Keratinocyte (primary cell): ENCODE results near the gene RABGEF1. TPM values are rescaled to one million over a fixed set of nuclear protein-coding genes. Genes with fewer than 3 reads are reported as not detected.
"Not testable (repeated sequence)": the region's sequence is repeated elsewhere in the genome, so short reads cannot be mapped to it uniquely, and the experiment has no call there.

Source experiments
- DNase-seq: peaks from one replicate; pipeline ENCODE4 v3.0.0-alpha.2; 2011; ENCODE audit warnings: low read depth, missing footprints, low spot score
- FAIRE-seq: peaks from 2 replicates; lab custom pipeline; 2011; peaks lifted over from hg19 to GRCh38; lab: Jason Lieb, UNC
- H2AFZ ChIP-seq: 2 replicates; pipeline ENCODE4 v1.6.0; 2012; ENCODE audit warnings: low read length, control low read depth, inconsistent platforms; ENCODE audit not compliant: control insufficient read depth
- H3K27ac ChIP-seq: 2 replicates; pipeline ENCODE4 v1.5.1; 2011; ENCODE audit warnings: low read length; ENCODE audit not compliant: control insufficient read depth, insufficient read depth
- H3K27me3 ChIP-seq: 3 replicates; pipeline ENCODE4 v1.6.0; 2011; ENCODE audit warnings: low read length; ENCODE audit not compliant: control insufficient read depth, insufficient read depth; ENCODE audit errors: extremely low read depth
- H3K36me3 ChIP-seq, 2 experiments: 2 replicates in 1 of 2; 3 replicates in 1 of 2; pipeline ENCODE4 v1.5.1; 2011; ENCODE audit warnings: low read length in 2 of 2, mild to moderate bottlenecking in 1 of 2; ENCODE audit not compliant: control insufficient read depth in 2 of 2, insufficient read depth in 2 of 2; ENCODE audit errors: extremely low read depth in 1 of 2
- H3K4me1 ChIP-seq: 3 replicates; pipeline ENCODE4 v1.5.1; 2011; ENCODE audit warnings: low read length; ENCODE audit not compliant: control insufficient read depth, insufficient read depth; ENCODE audit errors: extremely low read depth
- H3K4me2 ChIP-seq: 3 replicates; pipeline ENCODE4 v1.6.0; 2011; ENCODE audit warnings: low read depth, low read length; ENCODE audit not compliant: control insufficient read depth, insufficient read depth; ENCODE audit errors: extremely low read depth
- H3K4me3 ChIP-seq, 3 experiments: fragments of 200-600 bp in 1 of 3; sonication (generic) in 1 of 3; 2 replicates in 2 of 3; 3 replicates in 1 of 3; pipeline ENCODE4 v1.5.1; 2011 to 2016; ENCODE audit warnings: low read length in 3 of 3, mild to moderate bottlenecking in 3 of 3, control low read depth in 2 of 3, inconsistent platforms in 1 of 3, low read depth in 1 of 3, mixed read lengths in 1 of 3, mixed run types in 1 of 3, moderate library complexity in 1 of 3; ENCODE audit not compliant: control insufficient read depth in 2 of 3, insufficient read depth in 2 of 3; ENCODE audit errors: extremely low read depth in 1 of 3
- H3K79me2 ChIP-seq: 2 replicates; pipeline ENCODE4 v1.6.0; 2012; ENCODE audit warnings: low read length; ENCODE audit not compliant: control insufficient read depth, insufficient read depth
- H3K9ac ChIP-seq: 3 replicates; pipeline ENCODE4 v1.6.0; 2011; ENCODE audit warnings: low read length; ENCODE audit not compliant: control insufficient read depth, insufficient read depth; ENCODE audit errors: extremely low read depth
- H3K9me1 ChIP-seq: 3 replicates; pipeline ENCODE4 v1.6.0; 2011; ENCODE audit warnings: low read length; ENCODE audit not compliant: control insufficient read depth, insufficient read depth; ENCODE audit errors: extremely low read depth
- H3K9me3 ChIP-seq: 2 replicates; pipeline ENCODE4 v1.5.1; 2012; ENCODE audit warnings: low read depth, low read length; ENCODE audit not compliant: control insufficient read depth
- H4K20me1 ChIP-seq: 3 replicates; pipeline ENCODE4 v1.6.0; 2011; ENCODE audit warnings: low read length; ENCODE audit not compliant: control insufficient read depth, insufficient read depth; ENCODE audit errors: extremely low read depth
- CTCF ChIP-seq, 3 experiments: IDR thresholded peaks in 1 of 3; conservative IDR thresholded peaks in 1 of 3; optimal IDR thresholded peaks in 1 of 3; 2 replicates in 2 of 3; 3 replicates in 1 of 3; pipeline versions ENCODE3 to v1.5.1; 2011; ENCODE audit warnings: low read length in 3 of 3, mild to moderate bottlenecking in 3 of 3, moderate library complexity in 2 of 3, control low read depth in 1 of 3, inconsistent platforms in 1 of 3; ENCODE audit not compliant: insufficient read depth in 2 of 3; ENCODE audit errors: extremely low read depth in 1 of 3
- EZH2 ChIP-seq: IDR thresholded peaks from one replicate; pipeline ENCODE4 v1.6.1; 2012; ENCODE audit warnings: inconsistent platforms, mild to moderate bottlenecking, low read length, moderate library complexity
- dilution Hi-C: fragments of 300-500 bp; cut with MboI; formaldehyde crosslinking; loops from one replicate; pipeline ENCODE4 v1.7.0; 2020; ENCODE audit warnings: low sequenced_read_pairs; ENCODE audit not compliant: extremely low pct_ligation_motif_present
- polyA plus RNA-seq, 5 experiments: library from polyadenylated mRNA; depleted of rRNA in 3 of 5; stranded (reverse) in 3 of 5; stranded (forward) in 1 of 5; unstranded in 1 of 5; fragments of >200 nt; gene quantifications; 1 replicate in 1 of 5; 2 replicates in 3 of 5; 3 replicates in 1 of 5; pipeline versions ENCODE4 v1.2.1 to v1.2.3, GENCODE V29; 2011 to 2012; ENCODE audit warnings: missing spikeins in 2 of 5, low read depth in 1 of 5, low replicate concordance in 1 of 5

Gene RABGEF1
- polyA plus RNA-seq, 1 donor (not counting 4 experiments of a cell fraction or from before 2014, with no cell fraction given) = 58.2 TPM

- H3K36me3 ChIP-seq, H3K9me1 ChIP-seq, dilution Hi-C loops, H2AFZ ChIP-seq, H3K79me2 ChIP-seq, DNase-seq, H4K20me1 ChIP-seq, H3K9ac ChIP-seq, H3K27ac ChIP-seq, H3K4me2 ChIP-seq, H3K27me3 ChIP-seq, H3K9me3 ChIP-seq, H3K4me1 ChIP-seq, H3K4me3 ChIP-seq: not testable (repeated sequence)
- FAIRE-seq = peak; percentile 20
- TF ChIP-seq CTCF (optimal IDR thresholded peaks at IDR 0.05 in 1 of 3, IDR thresholded peaks at IDR 0.05 in 1 of 3, conservative IDR thresholded peaks at IDR 0.05 in 1 of 3; ENCODE audit: extremely low read depth in 1 of 3, insufficient read depth in 2 of 3, low read length in 3 of 3) = peak; percentile 40 to 53 (median 45)
Observed at GRCh38 chr7:66825538-66825937, 85.0 kb downstream of the RABGEF1 start.

- Histone ChIP-seq H3K27ac (no peak overlapping the region), H3K4me3 (no peak overlapping the region), H3K27me3 (no peaks in the 10 kb centered on the region), H3K79me2 (no peaks in the 10 kb centered on the region), H4K20me1 (no peaks in the 10 kb centered on the region), H2AFZ (no peak overlapping the region), H3K9ac (no peak overlapping the region), H3K36me3 (no peaks in the 10 kb centered on the region), H3K9me3 (no peaks in the 10 kb centered on the region), H3K4me1 (no peaks in the 10 kb centered on the region), H3K9me1 (no peaks in the 10 kb centered on the region), H3K4me2 (no peak overlapping the region)
- dilution Hi-C loops = no loop called here
- no peak for FAIRE-seq
- DNase-seq = no peak
- TF ChIP-seq EZH2 (no peak), CTCF (optimal IDR thresholded peaks at IDR 0.05 in 1 of 3, IDR thresholded peaks at IDR 0.05 in 1 of 3, conservative IDR thresholded peaks at IDR 0.05 in 1 of 3; ENCODE audit: extremely low read depth in 1 of 3, insufficient read depth in 2 of 3, low read length in 3 of 3) (no peak)
Observed at GRCh38 chr7:66826649-66827048, 86.1 kb downstream of the RABGEF1 start.

- dilution Hi-C loops, FAIRE-seq, H3K36me3 ChIP-seq, H3K27ac ChIP-seq, DNase-seq, H3K9me1 ChIP-seq, H3K9me3 ChIP-seq, H3K9ac ChIP-seq, H3K4me1 ChIP-seq, H3K4me2 ChIP-seq, H4K20me1 ChIP-seq, H3K79me2 ChIP-seq, H2AFZ ChIP-seq, H3K27me3 ChIP-seq, H3K4me3 ChIP-seq: not testable (repeated sequence)
Observed at GRCh38 chr7:66830976-66831375, 90.4 kb downstream of the RABGEF1 start.
